ENCODE results near the gene POLR1A. TPM values are rescaled to one million over a fixed set of nuclear protein-coding genes. Genes with fewer than 3 reads are reported as not detected.
A peak's percentile ranks its signal among the peaks of the same experiment; 100 is the strongest.

POLR1A gene
- total and polyA plus RNA-seq, 2 of the 8 experiments (the other 6 are each of a cell fraction or from before 2014, with no cell fraction given): 8.9 to 58.1 TPM

DNA sequence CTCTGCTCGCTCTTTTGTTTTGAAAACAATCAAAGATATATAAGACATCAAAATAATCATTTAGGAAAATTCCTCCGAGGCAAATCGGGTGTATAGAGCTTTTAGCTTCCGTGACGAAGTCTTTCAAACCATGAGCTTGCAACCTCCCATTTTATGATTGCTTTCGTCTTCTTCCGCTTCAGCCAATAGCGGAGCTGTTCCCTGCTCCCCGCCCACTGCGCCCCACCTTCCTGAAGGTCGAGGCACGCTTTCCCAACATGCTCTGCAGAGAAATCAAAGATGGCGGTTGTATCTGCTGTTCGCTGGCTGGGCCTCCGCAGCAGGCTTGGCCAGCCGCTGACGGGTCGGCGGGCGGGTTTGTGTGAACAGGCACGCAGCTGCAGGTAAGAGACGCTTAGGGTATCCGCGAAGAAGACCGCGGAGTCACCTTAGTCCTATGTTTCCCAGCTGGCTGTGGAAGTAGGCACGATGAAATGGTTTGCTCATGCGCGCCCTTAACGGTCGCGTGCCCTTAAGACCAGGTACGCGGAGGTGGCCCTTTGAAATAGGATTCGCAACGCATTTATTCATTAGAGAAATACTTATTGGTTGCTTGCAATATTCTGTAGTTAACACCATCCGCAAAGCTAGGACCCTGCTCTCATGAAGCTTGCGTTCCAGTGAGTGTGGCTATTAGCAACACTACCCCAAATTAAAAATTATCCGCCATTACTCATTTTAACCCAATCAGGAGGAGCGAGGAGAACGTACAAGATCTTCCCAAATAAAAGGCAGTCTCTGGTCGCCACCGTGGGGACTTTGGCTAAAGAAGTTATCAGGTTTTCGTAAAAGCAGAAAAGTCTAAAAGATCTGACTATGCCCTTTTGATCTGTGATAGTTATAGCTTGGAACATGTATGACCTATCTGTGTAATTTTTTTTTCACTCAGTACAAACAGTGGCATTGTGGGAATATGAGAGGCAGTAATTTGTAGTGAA is 571 bp upstream of the POLR1A start, which contains the start of gene PTCD3:
Gene PTCD3 (plus strand): TSS at position 267 of the 977 bp plus-strand sequence. CDS start 13 bp downstream, at position 280.
- Histone ChIP-seq H3K36me3 (ENCODE audit: control insufficient read depth in 2 of 4, insufficient read depth in 4 of 4, low read length in 3 of 4) (peaks cover 9 to 32% (median 22%) of the 10 kb centered on the region in 4 experiments), H3K79me1 (ENCODE audit: low read depth, low read length) (no peaks in the 10 kb centered on the region; the same call in 1 of the 2 replicates), H4K5ac (ENCODE audit: insufficient read length, low read depth, low read length) (peak within 1 kb of the TSS; percentile 76), H2BK20ac (ENCODE audit: low read length) (no peak within 1 kb of the TSS), H3K9me3 (ENCODE audit: insufficient read depth in 2 of 2, low read depth in 1 of 2, low read length in 1 of 2) (no peaks in the 10 kb centered on the region), H3K9ac (replicated peaks in 1 of 4; ENCODE audit: extremely low read depth in 1 of 4, low read depth in 3 of 4, low read length in 3 of 4) (peak within 1 kb of the TSS; percentile 80 to 99 (median 96)), H4K20me1 (replicated peaks in 1 of 2; ENCODE audit: control insufficient read depth in 1 of 2, insufficient read depth in 2 of 2, low read length in 2 of 2) (peaks cover 2 to 13% of the 10 kb centered on the region in 2 experiments), H3K27me3 (replicated peaks in 1 of 4; ENCODE audit: control insufficient read depth in 3 of 4, extremely low read depth in 1 of 4, insufficient read depth in 3 of 4, low read length in 3 of 4) (no peaks in the 10 kb centered on the region), H2BK120ac (replicated peaks; ENCODE audit: low read depth, low read length) (no peak within 1 kb of the TSS), H2AK5ac (ENCODE audit: low read depth, low read length) (peak within 1 kb of the TSS; percentile 19; the same call in 1 of the 2 replicates), H3K56ac (replicated peaks; ENCODE audit: insufficient read length, low read depth, low read length) (peak within 1 kb of the TSS; percentile 43), H2BK12ac (ENCODE audit: low read depth, low read length) (peak within 1 kb of the TSS; percentile 30; the same call in 1 of the 2 replicates), H3K18ac (ENCODE audit: extremely low read depth, low read length) (peak within 1 kb of the TSS; percentile 80; the same call in 1 of the 2 replicates), H3K4ac (replicated peaks; ENCODE audit: insufficient read length, low read depth, low read length) (no peak within 1 kb of the TSS), H3K79me2 (ENCODE audit: control insufficient read depth in 1 of 2, insufficient read depth in 2 of 2, low read length in 2 of 2) (peaks cover 32 to 88% of the 10 kb centered on the region in 2 experiments), H2BK5ac (ENCODE audit: low read depth, low read length) (peak within 1 kb of the TSS; percentile 95), H3K23me2 (ENCODE audit: low read depth, low read length) (no peaks in the 10 kb centered on the region; the same call in 1 of the 2 replicates), H3K4me2 (ENCODE audit: insufficient read depth in 1 of 2, low read depth in 2 of 2, low read length in 2 of 2) (peak within 1 kb of the TSS; percentile 83 to 84), H3K23ac (ENCODE audit: insufficient read length) (no peak within 1 kb of the TSS), H3K27ac (ENCODE audit: low read depth, low read length) (peak within 1 kb of the TSS; percentile 94), H4K8ac (ENCODE audit: extremely low read depth, insufficient read depth, low read length) (peak within 1 kb of the TSS; percentile 89; the same call in 1 of the 2 replicates), H2BK15ac (ENCODE audit: low read length) (no peak within 1 kb of the TSS), H3K4me1 (replicated peaks in 1 of 4; ENCODE audit: control insufficient read depth in 3 of 4, insufficient read depth in 4 of 4, low read length in 3 of 4) (peaks cover 0 to 4% (median 0%) of the 10 kb centered on the region in 4 experiments; a peak in 1 of 7 replicates), H3K4me3 (ENCODE audit: extremely low read depth in 1 of 4, insufficient read depth in 2 of 4, low read depth in 3 of 4, low read length in 4 of 4) (peak within 1 kb of the TSS; percentile 96 to 99 (median 97)), H3K14ac (ENCODE audit: insufficient read length) (no peak within 1 kb of the TSS), H4K91ac (replicated peaks; ENCODE audit: insufficient read length, low read length) (no peak within 1 kb of the TSS), H2AFZ (ENCODE audit: low read length) (peak within 1 kb of the TSS; percentile 95)
- POLR2A ChIA-PET (ENCODE audit: partially characterized antibody): interaction anchor here (0.6 to 12.1 kb wide), 24 partner anchors 10 to 494 kb away, joined by 3 to 119 read pairs (median 4); partner anchors contain the start of genes C2orf68 and IMMT
- CTCF ChIA-PET (ENCODE audit: partially characterized antibody): interaction anchor here (0.5 to 4.1 kb wide), 3 partner anchors 18 to 334 kb away, joined by 3 to 16 read pairs (median 4); no protein-coding TSS in a partner anchor
- peak; percentile 68 for FAIRE-seq
- 1% methylated on average over 44 of the region's 44 CpGs; no CpG with 5 or more reads in 1 of the 2 experiments for WGBS, 2 experiments (ENCODE audit: extremely low coverage in 1 of 2, insufficient coverage in 1 of 2, insufficient read length in 1 of 2, insufficient replicate concordance in 2 of 2, low coverage in 1 of 2, low lambda C conversion rate in 2 of 2, missing lambda C conversion rate in 1 of 2)
- peak; percentile 77 to 88 for DNase-seq (ENCODE audit: low read depth in 1 of 2, low spot score in 2 of 2)
- peak; percentile 85 for TF ChIP-seq PHF8 (conservative IDR thresholded peaks at IDR 0.05; ENCODE audit: low read depth, low read length)
- TF ChIP-seq SP4 (IDR thresholded peaks at IDR 0.05; ENCODE audit: low read length): peak; percentile 90; the same call in 1 of the 2 replicates
- TF ChIP-seq SIRT6 (IDR thresholded peaks at IDR 0.05; ENCODE audit: low read length): no peak
- TF ChIP-seq EZH2 (IDR thresholded peaks at IDR 0.05; ENCODE audit: low read depth, low read length, severe bottlenecking): no peak
- peak; percentile 85 for TF ChIP-seq KDM5A (IDR thresholded peaks at IDR 0.05; ENCODE audit: low read length)
- peak; percentile 84 for TF ChIP-seq SP1 (IDR thresholded peaks at IDR 0.05; ENCODE audit: low read depth, low read length)
- TF ChIP-seq CHD2 (IDR thresholded peaks at IDR 0.05; ENCODE audit: low read length): no peak
- peak; percentile 93 for TF ChIP-seq TBP (IDR thresholded peaks at IDR 0.05; ENCODE audit: low read depth, low read length)
- TF ChIP-seq POLR2A (IDR thresholded peaks at IDR 0.05; ENCODE audit: control extremely low read depth in 1 of 2, low read depth in 2 of 2, low read length in 2 of 2): peak; percentile 91 to 95
- peak; percentile 71 for TF ChIP-seq SIX5 (IDR thresholded peaks at IDR 0.05; ENCODE audit: low read depth, low read length)
- peak; percentile 96 for TF ChIP-seq JUND (IDR thresholded peaks at IDR 0.05; ENCODE audit: low read length)
- TF ChIP-seq RXRA (IDR thresholded peaks at IDR 0.05; ENCODE audit: insufficient read depth, low read depth, low read length): no peak

All from H1 (cell line).